ENCODE results near the gene TMPRSS5. TPM values are rescaled to one million over a fixed set of nuclear protein-coding genes. Genes with fewer than 3 reads are reported as not detected.

Gene TMPRSS5
- total RNA-seq = under 0.01 and 0.50 TPM in 2 replicates

DNA sequence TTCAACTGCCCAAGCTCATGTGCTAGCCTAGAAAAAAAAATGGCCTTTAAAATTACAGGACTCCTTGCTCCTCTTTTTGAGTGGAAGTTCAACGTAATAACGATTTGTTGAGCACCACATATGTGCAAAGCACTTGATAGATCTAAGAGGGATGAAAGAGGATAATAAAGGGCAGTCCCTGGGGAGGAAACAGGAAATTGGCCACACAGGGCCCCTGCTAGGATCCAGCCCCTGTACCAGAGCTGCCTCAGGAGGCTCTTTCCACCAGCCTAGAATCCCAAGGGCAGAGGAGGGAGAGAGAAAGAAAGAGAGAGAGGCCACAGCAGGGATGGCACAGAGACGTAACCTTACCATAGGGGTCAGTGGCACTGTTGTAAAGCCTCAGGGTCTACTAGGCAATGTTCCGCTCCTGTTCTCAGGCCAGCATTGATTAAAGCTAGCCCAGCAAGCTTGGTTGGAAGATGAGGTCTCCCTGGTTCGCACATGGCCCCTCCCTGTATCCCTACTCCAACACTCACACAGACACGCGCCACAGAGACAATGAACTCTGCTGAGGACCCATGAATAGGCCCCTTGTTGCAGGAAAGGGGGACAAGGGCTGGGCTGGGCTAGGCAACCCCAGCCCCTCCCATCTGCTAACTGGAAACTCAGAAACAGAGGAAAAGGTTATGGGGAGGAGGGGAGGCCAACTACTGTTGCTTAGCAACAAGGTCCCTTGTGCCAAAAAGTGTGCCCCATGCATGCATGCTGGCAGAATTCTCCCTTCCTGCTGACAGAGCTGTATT lies at the start of gene TMPRSS5:
Gene TMPRSS5 (minus strand): TSS at position 438 of the 785 bp plus-strand sequence. CDS start 84 bp downstream, at position 354.

Other genes with a start within 250 kb of the TMPRSS5 start
- gene DRD2, start 230.9 kb downstream of the TMPRSS5 start, total RNA-seq = not detected in 2 replicates
- 21.1 and 32.1 TPM in 2 replicates for gene ZW10, start 67.4 kb upstream of the TMPRSS5 start, total RNA-seq
- not detected in 2 replicates for gene CLDN25, start 73.5 kb upstream of the TMPRSS5 start, total RNA-seq
- 36.0 and 38.5 TPM in 2 replicates for gene USP28, start 169.3 kb upstream of the TMPRSS5 start, total RNA-seq
- gene HTR3B, start 198.5 kb upstream of the TMPRSS5 start, total RNA-seq = not detected in 2 replicates

Measured in uterine smooth muscle cell (primary cell).